ENCODE measurements around the gene ECE1.

The ECE1 gene

DNA sequence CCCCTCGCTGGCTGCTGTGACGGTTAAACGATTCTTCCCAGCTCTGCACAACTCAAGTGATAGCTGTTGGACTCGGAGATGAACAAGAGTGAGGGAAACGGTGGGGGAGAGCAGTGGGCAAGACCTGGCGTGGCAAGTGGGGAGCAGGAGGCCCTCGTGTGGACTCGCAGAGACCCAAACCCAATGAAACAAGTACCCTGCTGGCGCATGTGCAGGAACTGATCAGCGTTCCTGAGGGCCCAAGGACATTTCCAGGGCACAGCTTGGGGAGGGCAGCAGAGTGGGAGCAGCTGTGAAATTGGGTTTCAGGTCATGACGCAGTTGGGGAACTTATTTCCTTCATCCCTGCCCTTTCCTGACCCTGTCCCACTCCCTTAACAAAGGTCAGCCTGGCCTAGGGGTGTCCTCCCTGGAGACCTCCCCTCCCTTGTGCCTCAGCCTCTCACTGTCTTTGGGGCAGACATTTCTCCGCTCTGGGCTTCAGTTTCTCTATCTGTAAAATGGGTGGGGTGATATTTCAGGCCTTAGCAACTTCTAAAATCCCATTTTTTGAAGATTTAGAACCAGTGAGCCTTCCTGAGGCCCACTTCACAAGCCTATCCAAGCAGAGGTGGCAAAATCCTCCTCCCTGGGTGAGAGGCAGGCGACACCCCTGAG lies 27.9 kb upstream of the ECE1 start:
- Histone ChIP-seq H3K27me3 (ENCODE audit: insufficient read depth, low read depth, severe bottlenecking) (no peaks in the 10 kb centered on the region), H3K27ac (no peak overlapping the region), H3K36me3 (no peaks in the 10 kb centered on the region; the same call in 1 of the 2 replicates), H3K9me3 (ENCODE audit: severe bottlenecking) (no peaks in the 10 kb centered on the region), H3K4me3 (ENCODE audit: low read depth, low read length) (no peak overlapping the region)
- TF ChIP-seq, protein P1, sequence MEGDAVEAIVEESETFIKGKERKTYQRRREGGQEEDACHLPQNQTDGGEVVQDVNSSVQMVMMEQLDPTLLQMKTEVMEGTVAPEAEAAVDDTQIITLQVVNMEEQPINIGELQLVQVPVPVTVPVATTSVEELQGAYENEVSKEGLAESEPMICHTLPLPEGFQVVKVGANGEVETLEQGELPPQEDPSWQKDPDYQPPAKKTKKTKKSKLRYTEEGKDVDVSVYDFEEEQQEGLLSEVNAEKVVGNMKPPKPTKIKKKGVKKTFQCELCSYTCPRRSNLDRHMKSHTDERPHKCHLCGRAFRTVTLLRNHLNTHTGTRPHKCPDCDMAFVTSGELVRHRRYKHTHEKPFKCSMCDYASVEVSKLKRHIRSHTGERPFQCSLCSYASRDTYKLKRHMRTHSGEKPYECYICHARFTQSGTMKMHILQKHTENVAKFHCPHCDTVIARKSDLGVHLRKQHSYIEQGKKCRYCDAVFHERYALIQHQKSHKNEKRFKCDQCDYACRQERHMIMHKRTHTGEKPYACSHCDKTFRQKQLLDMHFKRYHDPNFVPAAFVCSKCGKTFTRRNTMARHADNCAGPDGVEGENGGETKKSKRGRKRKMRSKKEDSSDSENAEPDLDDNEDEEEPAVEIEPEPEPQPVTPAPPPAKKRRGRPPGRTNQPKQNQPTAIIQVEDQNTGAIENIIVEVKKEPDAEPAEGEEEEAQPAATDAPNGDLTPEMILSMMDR (IDR thresholded peaks at IDR 0.05; ENCODE audit: low read depth, low read length) = no peak
- no peak for DNase-seq

DNA sequence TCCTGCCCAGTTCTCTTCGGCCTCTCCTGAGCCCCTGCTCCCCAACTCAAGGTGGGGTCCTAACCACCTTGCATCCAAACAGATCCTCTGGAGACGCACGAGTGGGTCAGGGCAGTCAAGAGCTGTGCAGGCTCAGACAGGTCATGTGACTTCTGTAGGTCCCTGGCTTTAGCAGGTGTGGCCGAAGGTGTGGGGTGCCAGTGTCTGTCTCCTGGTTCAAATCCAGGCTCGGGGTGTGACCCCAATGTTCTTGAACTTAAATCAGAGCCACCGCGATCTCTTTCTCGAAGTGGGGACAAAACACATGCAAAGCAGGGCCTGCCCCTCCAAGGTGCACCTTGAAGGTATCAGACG lies 27.4 kb upstream of the ECE1 start:
- no peaks in the 10 kb centered on the region for H3K9me3 ChIP-seq (ENCODE audit: severe bottlenecking)
- H3K27me3 ChIP-seq (ENCODE audit: insufficient read depth, low read depth, severe bottlenecking) = no peaks in the 10 kb centered on the region
- H3K27ac ChIP-seq = no peak overlapping the region
- no peak overlapping the region for H3K4me3 ChIP-seq (ENCODE audit: low read depth, low read length)
- TF ChIP-seq, protein P1 (IDR thresholded peaks at IDR 0.05; ENCODE audit: low read depth, low read length) = no peak
- no peak for DNase-seq
- no peaks in the 10 kb centered on the region; the same call in 1 of the 2 replicates for H3K36me3 ChIP-seq

DNA sequence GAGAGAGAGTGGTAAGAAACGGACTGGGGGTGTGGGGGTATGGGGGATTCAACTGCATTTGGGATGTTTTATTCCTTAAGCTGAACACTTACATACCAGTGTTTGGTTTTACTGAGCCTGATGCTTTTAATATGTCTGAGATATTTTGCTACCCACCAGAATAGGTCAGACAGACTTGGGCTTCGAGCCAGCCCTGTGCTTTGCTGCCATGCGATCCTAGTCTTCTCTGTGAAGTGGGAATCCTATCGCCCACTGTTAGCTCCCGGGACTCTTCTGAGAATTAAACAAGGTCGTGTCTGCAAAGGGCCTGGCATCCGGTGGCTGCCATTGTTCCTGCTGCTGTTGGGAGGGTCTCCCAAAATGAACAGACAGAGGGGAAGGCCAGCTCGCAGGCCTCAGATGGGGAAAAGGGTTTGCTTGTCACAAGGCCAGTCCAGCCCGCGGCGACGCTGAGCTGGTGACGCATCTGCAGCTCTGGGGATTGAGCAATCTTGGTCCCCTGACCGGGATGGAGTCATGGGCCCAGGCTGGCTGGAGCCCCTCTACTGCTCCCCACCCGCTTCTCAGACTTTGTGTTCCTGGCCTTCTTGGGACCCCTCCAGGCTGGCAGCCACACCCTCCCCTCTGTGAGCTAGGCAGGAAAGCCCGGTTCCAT lies 26.9 kb upstream of the ECE1 start:
- Histone ChIP-seq H3K9me3 (ENCODE audit: severe bottlenecking) (no peaks in the 10 kb centered on the region), H3K4me3 (ENCODE audit: low read depth, low read length) (no peak overlapping the region), H3K36me3 (no peaks in the 10 kb centered on the region; the same call in 1 of the 2 replicates), H3K27me3 (ENCODE audit: insufficient read depth, low read depth, severe bottlenecking) (no peaks in the 10 kb centered on the region), H3K27ac (no peak overlapping the region)
- DNase-seq = no peak
- TF ChIP-seq, protein P1 (IDR thresholded peaks at IDR 0.05; ENCODE audit: low read depth, low read length) = no peak

DNA sequence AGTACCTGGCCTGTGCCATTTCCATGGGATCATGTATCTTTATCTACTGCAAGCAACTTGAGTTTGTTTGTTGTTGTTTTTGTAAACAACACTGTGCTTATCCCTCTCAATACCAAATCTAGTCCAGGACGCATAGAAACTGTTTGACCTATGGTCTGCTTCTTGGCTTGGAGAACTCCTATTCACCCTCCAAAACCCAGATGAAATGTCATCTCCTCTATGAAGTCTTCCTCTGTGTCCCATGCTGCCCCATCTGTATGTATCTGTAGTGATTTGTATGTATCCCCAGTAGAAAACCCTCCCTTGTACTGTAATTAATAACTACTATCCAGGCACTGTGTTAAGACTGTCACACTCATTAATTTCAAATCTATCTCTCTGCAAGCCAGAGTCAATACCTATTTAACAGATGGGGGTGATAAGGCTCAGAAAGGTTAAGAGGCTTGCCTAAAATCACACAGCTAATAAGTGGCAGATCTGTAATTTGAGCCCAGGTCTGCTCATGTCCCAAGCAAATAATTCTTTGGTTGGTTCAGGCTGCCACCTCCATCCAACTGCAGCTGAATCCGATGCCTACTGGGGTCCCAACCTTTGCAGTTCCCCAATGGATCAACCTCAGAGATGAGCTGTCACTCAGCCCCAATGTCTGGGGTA lies 24.6 kb upstream of the ECE1 start:
- Histone ChIP-seq H3K9me3 (ENCODE audit: severe bottlenecking) (no peaks in the 10 kb centered on the region), H3K27me3 (ENCODE audit: insufficient read depth, low read depth, severe bottlenecking) (no peaks in the 10 kb centered on the region), H3K4me3 (ENCODE audit: low read depth, low read length) (no peak overlapping the region), H3K36me3 (no peaks in the 10 kb centered on the region), H3K27ac (no peak overlapping the region)
- TF ChIP-seq, protein P1 (IDR thresholded peaks at IDR 0.05; ENCODE audit: low read depth, low read length) = no peak
- DNase-seq = no peak

DNA sequence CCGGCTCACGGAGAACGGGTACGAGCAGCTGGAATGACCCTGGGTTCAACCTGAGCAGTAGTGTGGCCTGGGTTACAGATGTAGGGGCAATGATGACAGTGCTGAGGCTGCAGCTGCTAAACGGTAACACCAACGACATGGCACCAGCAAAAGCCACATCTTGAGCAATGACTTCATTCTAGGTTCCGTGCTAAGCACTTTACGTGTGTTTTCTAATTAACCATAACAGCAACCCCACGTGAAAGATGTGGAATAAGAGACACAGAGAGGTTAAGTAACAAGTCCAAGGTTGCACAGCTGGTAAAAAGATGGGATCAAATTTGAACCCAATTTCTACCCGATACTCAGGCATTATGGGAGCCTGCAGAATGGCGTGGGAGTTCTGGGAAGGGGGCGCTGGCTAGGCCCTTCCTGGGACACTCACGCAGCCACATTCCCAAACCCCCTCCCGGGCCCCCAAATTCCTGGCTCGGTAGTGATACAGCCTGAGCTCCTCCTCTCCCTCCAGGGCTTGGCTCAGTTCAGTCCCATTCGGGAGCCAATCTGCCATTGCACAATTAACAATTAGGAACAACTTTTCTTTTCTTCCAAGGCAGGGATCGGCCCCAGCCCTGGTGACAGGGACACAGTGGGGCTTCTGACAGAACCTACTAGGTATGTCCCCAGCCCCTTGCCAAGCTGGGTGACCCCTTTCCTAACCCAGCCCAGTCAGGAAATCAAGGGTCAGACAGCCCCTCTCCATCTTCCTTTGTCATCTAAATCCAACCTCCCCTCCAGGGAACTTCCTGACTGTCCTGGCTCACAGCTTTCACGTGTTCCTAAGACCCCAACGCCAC lies 23.8 kb upstream of the ECE1 start:
- DNase-seq = no peak
- Histone ChIP-seq H3K27ac (no peak overlapping the region), H3K4me3 (ENCODE audit: low read depth, low read length) (no peak overlapping the region), H3K27me3 (ENCODE audit: insufficient read depth, low read depth, severe bottlenecking) (no peaks in the 10 kb centered on the region), H3K9me3 (ENCODE audit: severe bottlenecking) (no peaks in the 10 kb centered on the region), H3K36me3 (no peaks in the 10 kb centered on the region)
- TF ChIP-seq, protein P1 (IDR thresholded peaks at IDR 0.05; ENCODE audit: low read depth, low read length) = no peak

Data from WERI-Rb-1 (cell line).